ENCODE results near the gene PLPP4. TPM values are rescaled to one million over a fixed set of nuclear protein-coding genes. Genes with fewer than 3 reads are reported as not detected.

The PLPP4 gene
- total RNA-seq, 4 donors from 2014 or later, result 0.60 TPM; not detected in 3

- Histone ChIP-seq H3K4me3 (no peak overlapping the region), H3K4me1 (no peaks in the 10 kb centered on the region), H3K36me3 (no peaks in the 10 kb centered on the region), H3K27ac (no peak overlapping the region), H3K27me3 (no peaks in the 10 kb centered on the region), H3K9me3 (no peaks in the 10 kb centered on the region)
- no peak for DNase-seq (ENCODE audit: low spot score in 2 of 2)
- TF ChIP-seq POLR2AphosphoS5 (IDR thresholded peaks at IDR 0.05) (no peak), EP300 (IDR thresholded peaks at IDR 0.05) (no peak), POLR2A (IDR thresholded peaks at IDR 0.05) (no peak), CTCF (IDR thresholded peaks at IDR 0.05) (no peak)
Measured at GRCh38 chr10:120571266-120571665, 114.2 kb downstream of the PLPP4 start.

GRCh38 chr10:120572307-120572706, 115.3 kb downstream of the PLPP4 start:
- TF ChIP-seq POLR2AphosphoS5 (IDR thresholded peaks at IDR 0.05), result no peak
- no peak for TF ChIP-seq EP300 (IDR thresholded peaks at IDR 0.05)
- TF ChIP-seq POLR2A (IDR thresholded peaks at IDR 0.05), result no peak
- no peak for TF ChIP-seq CTCF (IDR thresholded peaks at IDR 0.05)

GRCh38 chr10:120573355-120573754, 116.3 kb downstream of the PLPP4 start:
- no peak for DNase-seq (ENCODE audit: low spot score in 2 of 2)
- Histone ChIP-seq H3K4me3 (no peak overlapping the region), H3K4me1 (no peaks in the 10 kb centered on the region), H3K9me3 (no peaks in the 10 kb centered on the region), H3K36me3 (no peaks in the 10 kb centered on the region), H3K27me3 (no peaks in the 10 kb centered on the region), H3K27ac (no peak overlapping the region)
- TF ChIP-seq POLR2A (IDR thresholded peaks at IDR 0.05), result no peak
- no peak for TF ChIP-seq CTCF (IDR thresholded peaks at IDR 0.05)
- TF ChIP-seq POLR2AphosphoS5 (IDR thresholded peaks at IDR 0.05), result no peak
- TF ChIP-seq EP300 (IDR thresholded peaks at IDR 0.05), result no peak
- WGBS, result 94% methylated on average over 2 of the region's 2 CpGs

More at GRCh38 chr10:120572307-120572706, 115.3 kb downstream of the PLPP4 start:
- Histone ChIP-seq H3K4me3 (no peak overlapping the region), H3K4me1 (no peaks in the 10 kb centered on the region), H3K9me3 (no peaks in the 10 kb centered on the region), H3K27me3 (no peaks in the 10 kb centered on the region), H3K36me3 (no peaks in the 10 kb centered on the region), H3K27ac (no peak overlapping the region)
- WGBS, result 65% methylated on average over 1 of the region's 1 CpG
- DNase-seq (ENCODE audit: low spot score in 2 of 2), result no peak

GRCh38 chr10:120574981-120575380, 118.0 kb downstream of the PLPP4 start:
- no peaks in the 10 kb centered on the region for H3K36me3 ChIP-seq
- no peaks in the 10 kb centered on the region for H3K9me3 ChIP-seq
- H3K4me3 ChIP-seq, result no peak overlapping the region
- 89% methylated on average over 13 of the region's 13 CpGs for WGBS
- no peak for DNase-seq (ENCODE audit: low spot score in 2 of 2)
- TF ChIP-seq POLR2AphosphoS5 (IDR thresholded peaks at IDR 0.05) (no peak), EP300 (IDR thresholded peaks at IDR 0.05) (no peak), POLR2A (IDR thresholded peaks at IDR 0.05) (no peak), CTCF (IDR thresholded peaks at IDR 0.05) (no peak)
- H3K27ac ChIP-seq, result no peak overlapping the region
- H3K4me1 ChIP-seq, result no peaks in the 10 kb centered on the region
- no peaks in the 10 kb centered on the region for H3K27me3 ChIP-seq

- no peaks in the 10 kb centered on the region for H3K9me3 ChIP-seq
- H3K27me3 ChIP-seq, result no peaks in the 10 kb centered on the region
- TF ChIP-seq EP300 (IDR thresholded peaks at IDR 0.05), result no peak
- no peak for TF ChIP-seq POLR2A (IDR thresholded peaks at IDR 0.05)
- TF ChIP-seq CTCF (IDR thresholded peaks at IDR 0.05), result no peak
- no peak for TF ChIP-seq POLR2AphosphoS5 (IDR thresholded peaks at IDR 0.05)
- no peak overlapping the region for H3K27ac ChIP-seq
- no peak for DNase-seq (ENCODE audit: low spot score in 2 of 2)
- H3K4me1 ChIP-seq, result no peaks in the 10 kb centered on the region
- 69% methylated on average over 3 of the region's 3 CpGs for WGBS
- no peak overlapping the region for H3K4me3 ChIP-seq
- H3K36me3 ChIP-seq, result no peaks in the 10 kb centered on the region
Measured at GRCh38 chr10:120575411-120575810, 118.4 kb downstream of the PLPP4 start.

Measured in suprapubic skin (tissue), 4 donors.